Measurements from ENCODE around the gene PBRM1. TPM values are rescaled to one million over a fixed set of nuclear protein-coding genes. Genes with fewer than 3 reads are reported as not detected.

PBRM1 gene
- total and polyA plus RNA-seq, 2 experiments from 2014 or later: 50.9 to 77.4 TPM

DNA sequence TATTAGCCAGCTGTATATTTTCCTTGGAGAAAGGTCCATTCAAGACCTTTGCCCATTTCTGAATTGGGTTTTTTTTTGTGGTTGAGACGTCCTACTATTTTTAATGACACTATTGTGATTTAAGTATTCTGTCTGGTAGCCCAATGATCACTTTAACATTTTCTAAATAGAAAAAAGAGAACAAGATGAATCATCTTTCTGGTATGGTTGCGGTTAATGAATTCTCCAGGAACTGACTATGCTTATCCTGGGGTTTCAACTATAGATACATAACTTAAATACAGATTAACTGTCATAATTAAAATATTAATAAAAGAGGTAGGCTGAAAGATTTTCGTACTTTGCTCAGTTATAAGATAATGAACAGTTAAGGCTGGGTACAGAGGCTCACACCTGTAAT lies 51.9 kb downstream of the PBRM1 start:
- no peaks in the 10 kb centered on the region for H4K20me1 ChIP-seq (ENCODE audit: insufficient read depth, poor library complexity, severe bottlenecking)
- TF ChIP-seq EZH2 (IDR thresholded peaks at IDR 0.05; ENCODE audit: borderline replicate concordance): no peak
- TF ChIP-seq EZH2phosphoT487 (IDR thresholded peaks at IDR 0.05; ENCODE audit: low read depth, severe bottlenecking, unreplicated experiment): no peak
- no peaks in the 10 kb centered on the region for H3K36me3 ChIP-seq (replicated peaks; ENCODE audit: insufficient read depth, low read depth)
- no peaks in the 10 kb centered on the region for H3K27me3 ChIP-seq
- no peak for DNase-seq (ENCODE audit: low spot score)
- H3K9me2 ChIP-seq (replicated peaks; ENCODE audit: insufficient read depth): no peaks in the 10 kb centered on the region
- no peak overlapping the region for H2AFZ ChIP-seq
- no peak overlapping the region for H3K4me2 ChIP-seq
- no peaks in the 10 kb centered on the region for H3K4me1 ChIP-seq (ENCODE audit: insufficient read depth)
- H3K27ac ChIP-seq: no peak overlapping the region
- WGBS (ENCODE audit: low lambda C conversion rate, missing lambda C conversion rate): 96% methylated on average over 3 of the region's 3 CpGs
- no peaks in the 10 kb centered on the region for H3K79me2 ChIP-seq
- H3K9me3 ChIP-seq (ENCODE audit: low read depth): no peaks in the 10 kb centered on the region
- H3K4me3 ChIP-seq: no peak overlapping the region

DNA sequence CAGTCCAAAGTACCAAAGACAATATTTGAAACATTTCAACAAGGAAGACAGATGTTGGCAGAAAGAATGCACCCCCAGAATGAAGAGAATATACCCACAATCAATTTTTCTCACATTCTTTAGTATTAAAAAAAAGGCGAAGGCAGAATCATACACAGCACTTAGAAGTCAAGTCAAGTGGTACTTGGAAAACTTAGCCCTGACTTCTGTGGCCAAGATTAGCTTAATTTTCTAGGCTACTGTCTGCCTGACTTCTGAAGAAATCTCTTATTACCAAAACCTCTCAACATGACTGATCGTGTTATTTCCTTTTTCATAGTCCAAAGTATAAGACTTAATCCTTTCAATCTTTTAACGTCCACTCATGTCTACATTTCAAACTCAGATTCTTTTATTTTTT lies 60.7 kb downstream of the PBRM1 start:
- Histone ChIP-seq H3K4me1 (ENCODE audit: insufficient read depth) (no peaks in the 10 kb centered on the region), H3K4me2 (no peak overlapping the region), H3K79me2 (no peaks in the 10 kb centered on the region), H2AFZ (no peak overlapping the region), H3K27ac (no peak overlapping the region), H3K27me3 (no peaks in the 10 kb centered on the region), H3K9me3 (ENCODE audit: low read depth) (no peaks in the 10 kb centered on the region), H3K9me2 (replicated peaks; ENCODE audit: insufficient read depth) (no peaks in the 10 kb centered on the region), H4K20me1 (ENCODE audit: insufficient read depth, poor library complexity, severe bottlenecking) (no peaks in the 10 kb centered on the region), H3K4me3 (no peak overlapping the region), H3K36me3 (replicated peaks; ENCODE audit: insufficient read depth, low read depth) (no peaks in the 10 kb centered on the region)
- 90% methylated on average over 3 of the region's 3 CpGs for WGBS (ENCODE audit: low lambda C conversion rate, missing lambda C conversion rate)
- TF ChIP-seq EZH2phosphoT487 (IDR thresholded peaks at IDR 0.05; ENCODE audit: low read depth, severe bottlenecking, unreplicated experiment) (no peak), EZH2 (IDR thresholded peaks at IDR 0.05; ENCODE audit: borderline replicate concordance) (no peak)
- TF ChIP-seq, protein P1, sequence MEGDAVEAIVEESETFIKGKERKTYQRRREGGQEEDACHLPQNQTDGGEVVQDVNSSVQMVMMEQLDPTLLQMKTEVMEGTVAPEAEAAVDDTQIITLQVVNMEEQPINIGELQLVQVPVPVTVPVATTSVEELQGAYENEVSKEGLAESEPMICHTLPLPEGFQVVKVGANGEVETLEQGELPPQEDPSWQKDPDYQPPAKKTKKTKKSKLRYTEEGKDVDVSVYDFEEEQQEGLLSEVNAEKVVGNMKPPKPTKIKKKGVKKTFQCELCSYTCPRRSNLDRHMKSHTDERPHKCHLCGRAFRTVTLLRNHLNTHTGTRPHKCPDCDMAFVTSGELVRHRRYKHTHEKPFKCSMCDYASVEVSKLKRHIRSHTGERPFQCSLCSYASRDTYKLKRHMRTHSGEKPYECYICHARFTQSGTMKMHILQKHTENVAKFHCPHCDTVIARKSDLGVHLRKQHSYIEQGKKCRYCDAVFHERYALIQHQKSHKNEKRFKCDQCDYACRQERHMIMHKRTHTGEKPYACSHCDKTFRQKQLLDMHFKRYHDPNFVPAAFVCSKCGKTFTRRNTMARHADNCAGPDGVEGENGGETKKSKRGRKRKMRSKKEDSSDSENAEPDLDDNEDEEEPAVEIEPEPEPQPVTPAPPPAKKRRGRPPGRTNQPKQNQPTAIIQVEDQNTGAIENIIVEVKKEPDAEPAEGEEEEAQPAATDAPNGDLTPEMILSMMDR (IDR thresholded peaks at IDR 0.05; ENCODE audit: poor library complexity): no peak
- no peak for DNase-seq (ENCODE audit: low spot score)

DNA sequence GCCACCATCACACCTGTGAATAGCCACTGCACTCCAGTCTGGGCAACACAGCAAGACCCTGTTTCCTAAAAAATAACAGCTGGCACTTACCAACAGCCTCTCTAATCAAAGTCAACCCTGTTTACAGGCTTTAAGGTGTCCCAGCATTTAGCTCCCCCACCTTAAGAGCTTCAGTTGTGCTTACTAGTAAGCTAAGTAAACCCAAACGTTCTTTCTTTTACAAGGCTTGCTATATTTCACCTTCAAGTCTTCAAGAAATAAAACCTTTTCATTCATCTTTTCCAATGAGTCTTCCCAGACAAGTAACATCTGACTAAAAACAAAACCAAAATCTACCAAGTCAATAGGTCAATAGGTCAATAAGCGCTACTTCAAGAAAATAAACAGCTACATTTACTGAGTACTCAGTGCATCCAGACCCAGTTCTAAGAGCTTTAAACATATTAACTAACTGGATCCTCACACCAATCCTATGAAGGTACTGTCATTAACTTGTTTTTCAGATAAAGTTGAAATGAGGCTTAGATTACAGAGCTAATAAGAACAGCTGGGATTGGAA lies 62.4 kb downstream of the PBRM1 start:
- H4K20me1 ChIP-seq (ENCODE audit: insufficient read depth, poor library complexity, severe bottlenecking): no peaks in the 10 kb centered on the region
- H3K4me3 ChIP-seq: no peak overlapping the region
- TF ChIP-seq EZH2phosphoT487 (IDR thresholded peaks at IDR 0.05; ENCODE audit: low read depth, severe bottlenecking, unreplicated experiment): no peak
- TF ChIP-seq, protein P1 (IDR thresholded peaks at IDR 0.05; ENCODE audit: poor library complexity): no peak
- no peak for TF ChIP-seq EZH2 (IDR thresholded peaks at IDR 0.05; ENCODE audit: borderline replicate concordance)
- no peak for DNase-seq (ENCODE audit: low spot score)
- no peak overlapping the region for H3K27ac ChIP-seq
- no peaks in the 10 kb centered on the region for H3K9me3 ChIP-seq (ENCODE audit: low read depth)
- H2AFZ ChIP-seq: no peak overlapping the region
- 87% methylated on average over 2 of the region's 2 CpGs for WGBS (ENCODE audit: low lambda C conversion rate, missing lambda C conversion rate)
- H3K4me2 ChIP-seq: no peak overlapping the region
- no peaks in the 10 kb centered on the region for H3K36me3 ChIP-seq (replicated peaks; ENCODE audit: insufficient read depth, low read depth)
- H3K79me2 ChIP-seq: no peaks in the 10 kb centered on the region
- H3K27me3 ChIP-seq: no peaks in the 10 kb centered on the region
- H3K4me1 ChIP-seq (ENCODE audit: insufficient read depth): no peaks in the 10 kb centered on the region
- H3K9me2 ChIP-seq (replicated peaks; ENCODE audit: insufficient read depth): no peaks in the 10 kb centered on the region

DNA sequence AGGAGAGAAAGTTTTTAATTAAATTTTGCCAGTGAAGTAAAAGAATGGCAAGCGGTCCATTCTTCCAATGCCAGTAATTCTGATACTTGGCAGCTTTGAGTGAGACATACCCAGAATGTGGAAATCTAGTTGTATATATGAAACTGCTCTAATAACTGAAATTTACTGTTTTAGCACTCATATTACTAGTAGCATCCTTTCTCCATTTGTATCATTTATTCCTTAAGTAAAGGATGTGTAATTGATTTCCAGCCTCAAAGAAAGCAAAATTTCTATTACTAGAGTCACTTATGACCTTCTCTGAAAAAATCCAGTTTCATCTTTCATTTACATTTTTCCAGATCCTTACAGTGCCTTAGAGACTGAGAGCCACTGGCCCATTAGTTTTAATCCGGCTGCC lies 65.1 kb downstream of the PBRM1 start:
- no peaks in the 10 kb centered on the region for H3K4me1 ChIP-seq (ENCODE audit: insufficient read depth)
- DNase-seq (ENCODE audit: low spot score): no peak
- H3K27ac ChIP-seq: no peak overlapping the region
- H4K20me1 ChIP-seq (ENCODE audit: insufficient read depth, poor library complexity, severe bottlenecking): no peaks in the 10 kb centered on the region
- no peak overlapping the region for H2AFZ ChIP-seq
- H3K36me3 ChIP-seq (replicated peaks; ENCODE audit: insufficient read depth, low read depth): no peaks in the 10 kb centered on the region
- no peaks in the 10 kb centered on the region for H3K9me2 ChIP-seq (replicated peaks; ENCODE audit: insufficient read depth)
- no peaks in the 10 kb centered on the region for H3K27me3 ChIP-seq
- no peak overlapping the region for H3K4me3 ChIP-seq
- H3K4me2 ChIP-seq: no peak overlapping the region
- TF ChIP-seq EZH2 (IDR thresholded peaks at IDR 0.05; ENCODE audit: borderline replicate concordance) (no peak), EZH2phosphoT487 (IDR thresholded peaks at IDR 0.05; ENCODE audit: low read depth, severe bottlenecking, unreplicated experiment) (no peak)
- TF ChIP-seq, protein P1 (IDR thresholded peaks at IDR 0.05; ENCODE audit: poor library complexity): no peak
- H3K9me3 ChIP-seq (ENCODE audit: low read depth): no peaks in the 10 kb centered on the region
- H3K79me2 ChIP-seq: no peaks in the 10 kb centered on the region
- WGBS (ENCODE audit: low lambda C conversion rate, missing lambda C conversion rate): 100% methylated on average over 2 of the region's 2 CpGs
